ENCODE results near the gene CIAO2B.
"Not testable (repeated sequence)": the region's sequence is repeated elsewhere in the genome, so short reads cannot be mapped to it uniquely, and the experiment has no call there.

Gene CIAO2B

GRCh38 chr16:66936889-66937554 lies 2.8 kb upstream of the CIAO2B start:
- no peak for DNase-seq (ENCODE audit: low read depth)

- no peak for DNase-seq (ENCODE audit: low read depth)
Measured at GRCh38 chr16:66936462-66936861, 2.3 kb upstream of the CIAO2B start.

GRCh38 chr16:66935314-66936011 lies 1.3 kb upstream of the CIAO2B start, which contains the start of gene CES2:
TSS of gene CES2 (plus strand) at chr16:66935516. CDS start at chr16:66935636, 120 bp downstream.
- no peak for DNase-seq (ENCODE audit: low read depth)

- not testable (repeated sequence) for DNase-seq (ENCODE audit: low read depth)
Measured at GRCh38 chr16:66934839-66935313, 674 bp upstream of the CIAO2B start.

- DNase-seq (ENCODE audit: low read depth) = no peak
Measured at GRCh38 chr16:66933776-66934137, 445 bp downstream of the CIAO2B start.

- DNase-seq (ENCODE audit: low read depth) = no peak
Measured at GRCh38 chr16:66932076-66932475, 2.1 kb downstream of the CIAO2B start.

GRCh38 chr16:66931665-66932064 lies 2.5 kb downstream of the CIAO2B start:
- DNase-seq (ENCODE audit: low read depth) = no peak

GRCh38 chr16:66930189-66930588 lies 4.0 kb downstream of the CIAO2B start:
- no peak for DNase-seq (ENCODE audit: low read depth)

GRCh38 chr16:66928702-66929388 lies 5.4 kb downstream of the CIAO2B start:
- no peak for DNase-seq (ENCODE audit: low read depth)

GRCh38 chr16:66927918-66928649 lies 6.1 kb downstream of the CIAO2B start:
- no peak for DNase-seq (ENCODE audit: low read depth)

- DNase-seq (ENCODE audit: low read depth) = no peak
Measured at GRCh38 chr16:66926961-66927436, 7.2 kb downstream of the CIAO2B start.

GRCh38 chr16:66926171-66926947 lies 7.8 kb downstream of the CIAO2B start:
- no peak for DNase-seq (ENCODE audit: low read depth)

GRCh38 chr16:66925322-66925840 lies 8.8 kb downstream of the CIAO2B start, which contains the start of gene RRAD:
TSS of gene RRAD (minus strand) at chr16:66925535. CDS start at chr16:66925179, 356 bp downstream.
- DNase-seq (ENCODE audit: low read depth) = no peak

- no peak for DNase-seq (ENCODE audit: low read depth)
Measured at GRCh38 chr16:66924527-66925321, 9.5 kb downstream of the CIAO2B start.

- no peak for DNase-seq (ENCODE audit: low read depth)
Measured at GRCh38 chr16:66923866-66924265, 10.3 kb downstream of the CIAO2B start.

- no peak for DNase-seq (ENCODE audit: low read depth)
Measured at GRCh38 chr16:66923247-66923731, 10.9 kb downstream of the CIAO2B start.

- no peak for DNase-seq (ENCODE audit: low read depth)
Measured at GRCh38 chr16:66921729-66922450, 12.3 kb downstream of the CIAO2B start.

- no peak for DNase-seq (ENCODE audit: low read depth)
Measured at GRCh38 chr16:66920924-66921680, 13.1 kb downstream of the CIAO2B start.

- DNase-seq (ENCODE audit: low read depth) = no peak
Measured at GRCh38 chr16:66920299-66920590, 14.0 kb downstream of the CIAO2B start.

Measured in CMK (cell line).